ENCODE data around the gene CALR. TPM values are rescaled to one million over a fixed set of nuclear protein-coding genes. Genes with fewer than 3 reads are reported as not detected.

CALR gene
- total and polyA plus RNA-seq, 2 donors (not counting 3 experiments of a cell fraction or from before 2014, with no cell fraction given) = 1,135 to 1,636 TPM

GRCh38 chr19:12930002-12930645 is 8.3 kb upstream of the CALR start:
- H3K79me2 ChIP-seq (ENCODE audit: control insufficient read depth, insufficient read depth, low read length) = peaks cover 21% of the 10 kb centered on the region
- intact Hi-C loops (cut with micrococcal nuclease) (loop anchor here (10.0 kb wide), 1 partner anchor 145 kb away; no protein-coding TSS in a partner anchor), dilution Hi-C loops (cut with MboI; ENCODE audit: extremely low pct_ligation_motif_present, low sequenced_read_pairs) (no loop called here)
- H4K20me1 ChIP-seq (replicated peaks; ENCODE audit: control insufficient read depth, extremely low read depth, insufficient read depth, low read length) = no peaks in the 10 kb centered on the region
- H3K9me3 ChIP-seq (replicated peaks; ENCODE audit: control insufficient read depth, insufficient read depth, low read length) = no peaks in the 10 kb centered on the region
- no peaks in the 10 kb centered on the region for H3K9me1 ChIP-seq (replicated peaks; ENCODE audit: control insufficient read depth, extremely low read depth, insufficient read depth, low read length)
- FAIRE-seq (no peak), DNase-seq (ENCODE audit: low read depth, low spot score) (no peak)
- H3K4me1 ChIP-seq (ENCODE audit: control insufficient read depth, extremely low read depth, insufficient read depth, low read length) = peaks cover 7% of the 10 kb centered on the region
- no peak overlapping the region for H3K27ac ChIP-seq (ENCODE audit: insufficient read depth, low read depth, low read length)
- ChIA-PET CTCF (no interaction called here), POLR2A (no interaction called here)
- H2AFZ ChIP-seq (ENCODE audit: low read depth, low read length) = no peak overlapping the region
- H3K27me3 ChIP-seq (ENCODE audit: control insufficient read depth in 2 of 2, insufficient read depth in 2 of 2, low read length in 2 of 2) = no peaks in the 10 kb centered on the region
- H3K9ac ChIP-seq (replicated peaks; ENCODE audit: extremely low read depth, insufficient read depth, low read length) = no peak overlapping the region
- TF ChIP-seq POLR2AphosphoS5 (IDR thresholded peaks at IDR 0.05; ENCODE audit: insufficient read depth, low read depth, low read length) = no peak
- TF ChIP-seq GATA2 (IDR thresholded peaks at IDR 0.05; ENCODE audit: insufficient read depth, insufficient read length, low read depth, low read length) = no peak
- H3K4me3 ChIP-seq (replicated peaks in 1 of 3; ENCODE audit: insufficient read depth in 1 of 3, low read depth in 1 of 3, low read length in 3 of 3) = no peak overlapping the region
- no TSS peak for BruUV-seq (replicated peaks)
- H3K4me2 ChIP-seq (ENCODE audit: insufficient read depth, low read length) = no peak overlapping the region
- H3K36me3 ChIP-seq (ENCODE audit: control insufficient read depth in 2 of 2, extremely low read depth in 1 of 2, insufficient read depth in 2 of 2, low read length in 2 of 2) = peaks cover 10 to 29% of the 10 kb centered on the region in 2 experiments

GRCh38 chr19:12932392-12933286 is 5.8 kb upstream of the CALR start:
- Histone ChIP-seq H3K9me3 (replicated peaks; ENCODE audit: control insufficient read depth, insufficient read depth, low read length) (no peaks in the 10 kb centered on the region), H3K9me1 (replicated peaks; ENCODE audit: control insufficient read depth, extremely low read depth, insufficient read depth, low read length) (no peaks in the 10 kb centered on the region), H3K27ac (ENCODE audit: insufficient read depth, low read depth, low read length) (peak overlapping the region; percentile 27), H3K4me1 (ENCODE audit: control insufficient read depth, extremely low read depth, insufficient read depth, low read length) (peaks cover 13% of the 10 kb centered on the region), H3K4me3 (replicated peaks in 1 of 3; ENCODE audit: insufficient read depth in 1 of 3, low read depth in 1 of 3, low read length in 3 of 3) (peak overlapping the region; percentile 26 to 82 (median 56)), H3K9ac (replicated peaks; ENCODE audit: extremely low read depth, insufficient read depth, low read length) (peak overlapping the region; percentile 66), H3K27me3 (ENCODE audit: control insufficient read depth in 2 of 2, insufficient read depth in 2 of 2, low read length in 2 of 2) (no peaks in the 10 kb centered on the region), H3K4me2 (ENCODE audit: insufficient read depth, low read length) (peak overlapping the region; percentile 78), H3K36me3 (ENCODE audit: control insufficient read depth in 2 of 2, extremely low read depth in 1 of 2, insufficient read depth in 2 of 2, low read length in 2 of 2) (peaks cover 6 to 21% of the 10 kb centered on the region in 2 experiments), H3K79me2 (ENCODE audit: control insufficient read depth, insufficient read depth, low read length) (peaks cover 21% of the 10 kb centered on the region), H2AFZ (ENCODE audit: low read depth, low read length) (peak overlapping the region; percentile 45), H4K20me1 (replicated peaks; ENCODE audit: control insufficient read depth, extremely low read depth, insufficient read depth, low read length) (no peaks in the 10 kb centered on the region)
- BruUV-seq (replicated peaks) = no TSS peak
- FAIRE-seq (no peak), DNase-seq (ENCODE audit: low read depth, low spot score) (no peak)
- no peak for TF ChIP-seq POLR2AphosphoS5 (IDR thresholded peaks at IDR 0.05; ENCODE audit: insufficient read depth, low read depth, low read length)
- TF ChIP-seq, protein P1, sequence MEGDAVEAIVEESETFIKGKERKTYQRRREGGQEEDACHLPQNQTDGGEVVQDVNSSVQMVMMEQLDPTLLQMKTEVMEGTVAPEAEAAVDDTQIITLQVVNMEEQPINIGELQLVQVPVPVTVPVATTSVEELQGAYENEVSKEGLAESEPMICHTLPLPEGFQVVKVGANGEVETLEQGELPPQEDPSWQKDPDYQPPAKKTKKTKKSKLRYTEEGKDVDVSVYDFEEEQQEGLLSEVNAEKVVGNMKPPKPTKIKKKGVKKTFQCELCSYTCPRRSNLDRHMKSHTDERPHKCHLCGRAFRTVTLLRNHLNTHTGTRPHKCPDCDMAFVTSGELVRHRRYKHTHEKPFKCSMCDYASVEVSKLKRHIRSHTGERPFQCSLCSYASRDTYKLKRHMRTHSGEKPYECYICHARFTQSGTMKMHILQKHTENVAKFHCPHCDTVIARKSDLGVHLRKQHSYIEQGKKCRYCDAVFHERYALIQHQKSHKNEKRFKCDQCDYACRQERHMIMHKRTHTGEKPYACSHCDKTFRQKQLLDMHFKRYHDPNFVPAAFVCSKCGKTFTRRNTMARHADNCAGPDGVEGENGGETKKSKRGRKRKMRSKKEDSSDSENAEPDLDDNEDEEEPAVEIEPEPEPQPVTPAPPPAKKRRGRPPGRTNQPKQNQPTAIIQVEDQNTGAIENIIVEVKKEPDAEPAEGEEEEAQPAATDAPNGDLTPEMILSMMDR (IDR thresholded peaks at IDR 0.05; ENCODE audit: extremely low read depth in 1 of 2, insufficient read depth in 1 of 2, low read depth in 1 of 2, low read length in 2 of 2) = no peak
- no peak for TF ChIP-seq EZH2 (IDR thresholded peaks at IDR 0.05; ENCODE audit: borderline replicate concordance, low read depth, low read length, severe bottlenecking)
- no peak for TF ChIP-seq GATA2 (IDR thresholded peaks at IDR 0.05; ENCODE audit: insufficient read depth, insufficient read length, low read depth, low read length)
- TF ChIP-seq POLR2A (IDR thresholded peaks at IDR 0.05; ENCODE audit: low read depth, low read length) = no peak
- TF ChIP-seq, protein P2, sequence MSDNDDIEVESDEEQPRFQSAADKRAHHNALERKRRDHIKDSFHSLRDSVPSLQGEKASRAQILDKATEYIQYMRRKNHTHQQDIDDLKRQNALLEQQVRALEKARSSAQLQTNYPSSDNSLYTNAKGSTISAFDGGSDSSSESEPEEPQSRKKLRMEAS (IDR thresholded peaks at IDR 0.05; ENCODE audit: insufficient read depth, insufficient read length) = no peak
- TF ChIP-seq MYC (IDR thresholded peaks at IDR 0.05; ENCODE audit: low read depth, low read length) = no peak
- no peak for TF ChIP-seq JUN (IDR thresholded peaks at IDR 0.05; ENCODE audit: borderline replicate concordance, insufficient read depth, insufficient read length, low read depth)
- no peak for TF ChIP-seq FOS (IDR thresholded peaks at IDR 0.05; ENCODE audit: borderline replicate concordance, insufficient read depth, low read length)
- ChIA-PET CTCF (interaction anchor here (0.6 to 3.0 kb wide), 6 partner anchors 18 to 172 kb away, joined by 3 to 11 read pairs (median 3); partner anchors contain the start of gene GCDH), POLR2A (interaction anchor here (2.2 kb wide), 1 partner anchor 13 kb away, joined by 6 read pairs; the partner anchor contains the start of gene SYCE2)
- dilution Hi-C loops (cut with MboI; ENCODE audit: extremely low pct_ligation_motif_present, low sequenced_read_pairs) = no loop called here
- intact Hi-C loops (cut with micrococcal nuclease) = loop anchor here (1.0 to 10.0 kb wide), 2 partner anchors 13 to 148 kb away; partner anchors contain the start of gene SYCE2

All from endothelial cell of umbilical vein (primary cell).